ENCODE results near the gene NFKBIL1.

GRCh38 chr6:31510007-31510406 lies 37.4 kb upstream of the NFKBIL1 start:
- TF ChIP-seq, protein P1, sequence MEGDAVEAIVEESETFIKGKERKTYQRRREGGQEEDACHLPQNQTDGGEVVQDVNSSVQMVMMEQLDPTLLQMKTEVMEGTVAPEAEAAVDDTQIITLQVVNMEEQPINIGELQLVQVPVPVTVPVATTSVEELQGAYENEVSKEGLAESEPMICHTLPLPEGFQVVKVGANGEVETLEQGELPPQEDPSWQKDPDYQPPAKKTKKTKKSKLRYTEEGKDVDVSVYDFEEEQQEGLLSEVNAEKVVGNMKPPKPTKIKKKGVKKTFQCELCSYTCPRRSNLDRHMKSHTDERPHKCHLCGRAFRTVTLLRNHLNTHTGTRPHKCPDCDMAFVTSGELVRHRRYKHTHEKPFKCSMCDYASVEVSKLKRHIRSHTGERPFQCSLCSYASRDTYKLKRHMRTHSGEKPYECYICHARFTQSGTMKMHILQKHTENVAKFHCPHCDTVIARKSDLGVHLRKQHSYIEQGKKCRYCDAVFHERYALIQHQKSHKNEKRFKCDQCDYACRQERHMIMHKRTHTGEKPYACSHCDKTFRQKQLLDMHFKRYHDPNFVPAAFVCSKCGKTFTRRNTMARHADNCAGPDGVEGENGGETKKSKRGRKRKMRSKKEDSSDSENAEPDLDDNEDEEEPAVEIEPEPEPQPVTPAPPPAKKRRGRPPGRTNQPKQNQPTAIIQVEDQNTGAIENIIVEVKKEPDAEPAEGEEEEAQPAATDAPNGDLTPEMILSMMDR (IDR thresholded peaks at IDR 0.05), result no peak
- TF ChIP-seq POLR2A (IDR thresholded peaks at IDR 0.05), result no peak
